NOMO-1 treated with DMSO at 0.1 percent for 48 hours (cell line): ENCODE data around the gene SYTL4.

Source experiments
- DNase-seq: peaks from one replicate; lab custom pipeline; 2025; ENCODE audit not compliant: unreplicated experiment; lab: John Stamatoyannopoulos, UW

Gene SYTL4

GRCh38 chrX:100695302-100695701 lies 36.6 kb downstream of the SYTL4 start:
- DNase-seq = no peak

DNA sequence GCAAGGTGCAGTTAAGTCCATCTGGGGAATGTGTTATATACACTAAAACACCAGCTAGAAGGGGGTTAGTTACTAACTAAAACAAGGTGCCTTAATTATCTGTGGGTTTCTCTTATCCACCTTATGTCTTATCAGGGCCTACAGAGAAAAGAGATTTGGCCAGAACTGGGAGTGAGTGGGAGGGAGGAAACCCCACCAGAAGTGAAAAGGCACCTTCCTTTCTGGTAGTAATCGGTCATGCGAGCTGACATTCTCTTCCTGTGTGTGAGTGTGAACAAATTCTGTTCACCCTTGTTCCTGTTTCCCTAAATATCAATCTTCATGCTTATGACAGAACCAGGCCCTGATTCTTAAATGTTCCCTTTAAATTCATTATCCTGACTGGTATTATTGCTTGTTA lies 44.4 kb downstream of the SYTL4 start:
- DNase-seq = peak; percentile 20

- DNase-seq = no peak
Measured at GRCh38 chrX:100687128-100687527, 44.8 kb downstream of the SYTL4 start.

GRCh38 chrX:100685997-100686305 lies 46.0 kb downstream of the SYTL4 start:
- no peak for DNase-seq

DNA sequence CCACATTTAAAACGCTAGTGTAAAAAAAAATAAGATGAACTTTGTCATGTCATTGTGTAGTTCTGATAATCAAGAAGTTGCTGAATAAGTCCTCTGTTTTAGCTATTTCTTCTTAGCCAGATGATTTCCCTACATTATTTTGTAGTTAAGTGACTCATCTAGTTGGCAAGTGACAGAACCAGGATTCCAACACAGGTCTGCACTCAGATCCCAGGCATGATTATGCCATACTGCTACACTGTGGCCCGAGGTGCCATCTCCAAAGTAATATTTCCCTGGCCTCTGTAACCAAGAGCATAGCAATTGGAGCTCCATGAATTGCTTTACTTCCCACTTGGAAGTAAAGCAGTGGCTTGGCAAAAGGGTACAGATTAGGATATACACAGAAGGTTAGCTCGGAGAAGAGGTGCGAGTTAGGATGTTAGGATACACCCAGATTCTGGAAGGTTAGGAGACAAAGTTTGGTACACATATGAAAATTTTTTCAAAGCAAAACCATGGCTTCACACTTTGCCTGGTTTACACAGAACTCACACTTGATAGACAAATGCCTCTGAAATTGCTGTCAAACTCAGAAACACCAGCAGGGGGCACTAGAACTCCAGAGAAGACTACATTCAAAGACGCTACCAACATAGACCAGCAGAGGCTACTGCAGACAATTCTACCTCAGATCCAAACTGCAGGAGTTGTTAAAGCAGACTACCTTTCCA lies 46.5 kb downstream of the SYTL4 start:
- peak; percentile 70 for DNase-seq

DNA sequence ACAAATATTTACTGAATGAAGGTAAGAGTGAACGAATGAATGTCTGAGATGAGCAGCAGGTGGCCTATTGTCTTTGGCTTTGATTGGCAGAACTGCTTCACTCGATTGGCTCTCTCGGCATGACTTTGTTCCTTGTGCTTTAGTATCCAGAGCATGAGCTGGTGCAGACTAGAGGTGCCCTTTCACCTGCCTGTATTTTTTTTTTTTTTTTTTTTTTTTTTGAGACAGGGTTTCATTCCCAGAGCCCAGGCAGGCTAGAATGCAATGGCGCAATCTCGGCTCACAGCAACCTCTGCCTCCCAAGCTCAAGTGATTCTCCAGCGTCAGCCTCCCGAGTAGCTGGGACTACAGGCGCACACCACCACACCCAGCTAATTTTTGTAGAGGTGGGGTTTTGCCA lies 49.0 kb downstream of the SYTL4 start:
- no peak for DNase-seq

GRCh38 chrX:100681599-100681998 lies 50.3 kb downstream of the SYTL4 start:
- no peak for DNase-seq

- no peak for DNase-seq
Measured at GRCh38 chrX:100680756-100681155, 51.2 kb downstream of the SYTL4 start.

DNA sequence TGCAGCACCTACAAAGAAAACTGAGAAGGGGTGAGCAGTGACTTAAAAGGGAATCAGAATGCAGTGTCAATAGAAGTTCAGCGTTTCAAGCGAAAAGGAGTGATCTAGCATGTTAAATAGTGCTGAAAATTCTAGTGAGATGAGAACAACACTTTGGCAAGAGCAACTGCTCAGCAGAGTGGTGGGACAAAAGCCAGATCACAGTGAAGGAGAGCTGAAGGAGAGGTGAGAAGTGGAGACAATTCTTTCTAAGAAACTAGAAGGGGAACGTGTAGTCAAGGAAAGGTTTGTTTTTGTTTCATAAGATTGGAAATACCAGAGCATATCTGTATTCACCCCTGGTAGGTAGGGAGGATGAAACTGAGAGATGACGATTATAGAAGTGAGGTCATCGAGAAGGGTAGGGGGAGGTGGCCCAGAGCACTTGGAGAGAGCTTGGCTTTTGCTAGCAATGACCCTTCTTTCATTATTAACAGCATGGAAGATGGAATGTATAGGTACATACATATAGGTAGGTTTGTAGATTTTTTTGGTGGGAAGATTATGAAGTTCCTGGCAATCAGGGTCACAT lies 54.2 kb downstream of the SYTL4 start:
- no peak for DNase-seq

GRCh38 chrX:100674705-100675104 lies 57.2 kb downstream of the SYTL4 start:
- DNase-seq = peak; percentile 67

- DNase-seq = no peak
Measured at GRCh38 chrX:100673397-100673953, 58.4 kb downstream of the SYTL4 start.

DNA sequence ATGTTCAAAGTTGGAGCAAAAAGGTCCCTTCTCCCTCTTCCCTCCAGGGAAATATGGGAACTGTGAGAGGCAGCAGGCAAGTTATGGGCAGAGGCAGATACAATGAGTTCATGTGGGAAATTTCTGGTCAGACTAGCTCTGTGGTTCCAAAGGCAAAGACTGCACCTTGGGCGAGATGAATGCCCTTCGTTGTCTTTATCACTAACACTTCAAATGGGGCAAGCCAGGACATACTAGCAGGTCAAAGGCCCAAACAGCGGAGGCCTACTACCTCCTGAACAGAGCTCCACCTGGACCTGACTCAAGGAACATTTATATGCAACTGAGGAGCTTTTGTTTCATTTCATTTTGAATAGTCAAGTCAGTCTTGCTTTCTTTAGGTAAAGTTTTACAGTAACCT lies 59.0 kb downstream of the SYTL4 start:
- no peak for DNase-seq

- DNase-seq = no peak
Measured at GRCh38 chrX:100663642-100664041, 68.3 kb downstream of the SYTL4 start.

DNA sequence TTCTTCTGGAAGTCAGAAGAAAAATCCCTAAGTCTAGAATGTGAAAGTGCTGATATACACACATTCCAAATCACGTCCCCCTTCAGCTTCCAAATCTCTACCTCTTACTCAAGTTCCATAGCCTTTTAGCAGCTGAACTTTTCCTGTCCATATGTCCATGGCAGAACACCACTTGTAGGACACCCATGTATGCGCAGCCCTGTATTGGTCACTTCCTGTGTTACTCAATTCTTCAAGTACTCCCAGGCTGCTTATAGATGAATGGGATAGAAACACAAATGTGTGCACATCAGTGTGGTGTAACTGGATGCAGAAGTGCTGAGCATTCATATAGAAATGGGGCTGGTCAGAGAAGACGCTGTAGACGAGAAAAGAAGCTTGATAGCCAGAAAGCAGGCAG lies 69.1 kb downstream of the SYTL4 start:
- no peak for DNase-seq

- DNase-seq = no peak
Measured at GRCh38 chrX:100662170-100662569, 69.8 kb downstream of the SYTL4 start.

DNA sequence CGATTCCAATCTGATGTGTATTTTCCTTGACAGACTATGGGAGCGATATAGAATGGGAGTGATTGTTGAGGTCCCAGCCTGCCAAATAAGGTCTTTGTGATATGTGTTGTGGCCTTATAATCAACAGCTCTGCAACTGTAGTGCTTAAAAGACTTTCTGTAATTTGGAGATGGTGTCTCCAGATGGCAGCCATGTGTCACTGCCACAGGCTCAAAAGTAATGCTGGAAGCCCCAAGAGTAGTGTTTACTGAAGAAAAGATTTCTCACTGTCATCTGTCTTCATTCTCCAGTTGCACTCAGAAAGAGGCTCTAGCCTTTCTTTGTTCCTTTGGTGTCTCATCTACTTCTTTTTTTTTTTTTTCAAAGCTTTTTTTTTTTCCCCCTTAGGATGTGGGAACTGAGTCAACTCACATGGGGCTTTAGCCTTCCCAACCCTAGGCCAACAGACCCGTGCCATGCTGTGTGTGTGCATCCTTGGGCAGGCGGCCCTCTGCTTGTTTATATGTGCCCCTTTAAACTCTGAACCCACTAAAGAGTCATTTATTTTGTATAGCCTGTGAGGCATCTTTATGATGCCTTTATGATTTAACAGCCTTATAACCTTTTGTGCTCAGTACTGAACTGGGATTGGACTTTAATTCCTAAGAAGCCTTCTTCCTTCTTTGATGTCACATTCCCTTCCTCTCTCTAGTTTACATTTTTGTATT lies 72.3 kb downstream of the SYTL4 start:
- DNase-seq = no peak

DNA sequence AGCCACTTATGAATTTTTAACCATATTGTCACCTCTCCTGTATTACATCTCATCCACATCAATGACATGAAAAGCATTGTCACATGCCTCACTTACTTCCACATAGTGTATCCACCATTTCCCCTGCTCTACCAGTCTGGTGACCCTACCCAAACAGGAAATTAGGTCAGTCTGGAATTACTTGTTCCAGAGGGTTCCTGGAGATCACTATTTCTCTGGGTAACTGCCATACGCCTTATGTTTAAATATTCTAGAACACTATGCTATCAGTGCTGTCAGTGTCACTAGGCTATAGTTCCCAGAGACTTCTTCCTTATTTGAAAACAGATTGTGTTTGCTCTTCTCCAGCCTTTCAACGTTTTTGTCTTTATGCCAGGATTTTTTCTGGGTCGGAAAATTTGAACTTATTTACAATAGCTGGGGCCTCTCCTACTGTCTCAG lies 73.0 kb downstream of the SYTL4 start:
- DNase-seq = no peak

GRCh38 chrX:100654261-100654660 lies 77.7 kb downstream of the SYTL4 start:
- no peak for DNase-seq

GRCh38 chrX:100652266-100652665 lies 79.7 kb downstream of the SYTL4 start:
- peak; percentile 16 for DNase-seq

DNA sequence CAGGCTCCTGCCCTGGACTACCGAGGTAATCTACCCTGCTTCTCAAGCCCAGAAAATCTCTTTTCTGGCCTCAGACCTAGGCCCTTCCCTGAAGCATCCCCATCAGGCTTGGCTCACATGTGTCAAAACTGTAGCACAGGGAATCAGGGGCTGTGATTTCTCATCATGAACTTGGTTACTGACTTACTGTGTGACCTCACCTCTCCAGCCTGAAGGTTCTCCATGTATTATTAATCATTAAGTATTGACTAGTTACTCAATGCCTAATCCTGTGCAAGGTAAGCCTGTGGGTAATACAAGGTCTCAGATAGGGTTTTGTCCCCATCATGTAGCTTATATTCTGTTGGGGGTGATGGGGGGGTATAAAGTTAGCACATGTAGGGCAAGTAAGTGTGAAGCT lies 81.1 kb downstream of the SYTL4 start:
- DNase-seq = no peak

DNA sequence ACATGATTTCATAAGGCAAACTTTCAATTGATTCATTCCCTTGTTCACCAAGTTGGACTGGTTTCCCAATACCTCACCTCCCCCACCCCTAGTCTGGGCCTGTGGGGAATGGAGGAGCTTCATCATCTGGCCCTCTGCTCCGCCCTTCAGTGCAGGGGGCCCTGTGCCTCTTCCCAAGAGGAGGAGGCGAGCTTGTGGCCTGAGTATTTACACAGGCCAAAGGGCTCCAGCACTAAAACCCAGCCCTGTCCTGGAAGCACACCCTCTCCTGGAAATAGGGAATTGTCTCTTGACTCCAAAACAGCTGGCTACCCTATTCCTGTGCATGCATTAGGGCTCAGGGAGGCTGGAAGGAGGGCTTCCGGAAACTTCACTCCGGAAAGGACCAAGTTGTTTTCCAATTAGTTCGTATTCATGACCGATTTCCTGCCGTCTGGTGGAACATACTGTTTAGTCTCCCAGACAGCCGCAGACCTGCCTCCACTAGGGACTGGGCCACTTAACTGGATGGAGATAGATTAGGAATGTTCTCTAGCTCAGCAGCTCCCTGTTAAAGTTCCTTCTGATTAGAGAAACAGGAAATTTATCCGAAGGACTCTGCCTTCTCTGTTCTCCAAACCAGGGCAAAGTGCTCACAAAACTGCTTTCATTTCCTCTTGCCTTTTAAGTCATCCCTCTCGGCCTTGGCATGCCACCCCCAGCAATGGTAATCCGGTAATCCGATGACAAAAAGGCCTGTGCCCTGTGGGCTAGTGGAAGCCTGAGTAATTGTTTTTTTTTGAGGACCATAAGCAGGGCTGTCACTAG lies 82.2 kb downstream of the SYTL4 start:
- DNase-seq = peak; percentile 4
